IMR-90 (cell line): Measurements from ENCODE around the gene FARP1. TPM values are rescaled to one million over a fixed set of nuclear protein-coding genes. Genes with fewer than 3 reads are reported as not detected.

ENCODE experiments used
- ATAC-seq: fragments of 200-7000 bp; cut with Tn5 transposase; 2 replicates; pipeline ENCODE4 v1.9.1; 2020; ENCODE audit warnings: low read depth, mild to moderate bottlenecking, moderate library complexity
- BruUV-seq: library from RNA; stranded (reverse); fragments of 400-500 nt; replicated peaks from 2 replicates; lab custom pipeline; 2021; lab: Mats Ljungman, UMichigan
- CTCF ChIA-PET: fragments of 300-600 bp; formaldehyde crosslinking; extraction: SDS; loops from one replicate; lab custom pipeline; 2021; ENCODE audit warnings: antibody characterized with exemption; lab: Yijun Ruan, JAX
- POLR2A ChIA-PET: fragments of 300-600 bp; sonication (Branson Sonifier 250); formaldehyde crosslinking; loops from one replicate; lab custom pipeline; 2022; ENCODE audit warnings: antibody characterized with exemption; ENCODE audit not compliant: unreplicated experiment; lab: Charles Lee
- DNase-seq: peaks from one replicate; pipeline ENCODE4 v3.0.0; 2013
- H2AFZ ChIP-seq: replicated peaks from 2 replicates; pipeline ENCODE3; 2013; ENCODE audit warnings: low read length, mild to moderate bottlenecking; ENCODE audit not compliant: poor library complexity
- H2AK5ac ChIP-seq: 2 replicates; pipeline ENCODE4 v1.6.1; 2013; ENCODE audit warnings: low read depth, low read length, inconsistent platforms
- H2AK9ac ChIP-seq: replicated peaks from 2 replicates; pipeline ENCODE3; 2013; ENCODE audit warnings: mild to moderate bottlenecking, low read depth, low read length, moderate library complexity; ENCODE audit not compliant: poor library complexity
- H2BK120ac ChIP-seq: 2 replicates; pipeline ENCODE4 v1.6.1; 2013; ENCODE audit warnings: low read depth, low read length, inconsistent platforms
- H2BK15ac ChIP-seq: 3 replicates; pipeline ENCODE4 v1.6.1; 2013; ENCODE audit warnings: low read depth, low read length, inconsistent platforms
- H2BK20ac ChIP-seq: 2 replicates; pipeline ENCODE4 v1.6.1; 2013; ENCODE audit warnings: low read depth, mild to moderate bottlenecking, inconsistent platforms, low read length, moderate library complexity
- H2BK5ac ChIP-seq: 2 replicates; pipeline ENCODE4 v1.6.1; 2013; ENCODE audit warnings: mild to moderate bottlenecking, low read depth, low read length, inconsistent platforms; ENCODE audit not compliant: poor library complexity, severe bottlenecking
- H3K14ac ChIP-seq: replicated peaks from 2 replicates; pipeline ENCODE4 v1.6.1; 2013; ENCODE audit warnings: low read depth, low read length, inconsistent platforms
- H3K18ac ChIP-seq: 2 replicates; pipeline ENCODE4 v1.6.1; 2013; ENCODE audit warnings: low read depth, low read length, control low read depth
- H3K23ac ChIP-seq: 2 replicates; pipeline ENCODE4 v1.6.1; 2013; ENCODE audit warnings: low read depth, low read length, inconsistent platforms
- H3K27ac ChIP-seq: 2 replicates; pipeline ENCODE4 v1.5.1; 2013; ENCODE audit warnings: mild to moderate bottlenecking, control low read depth, low read length; ENCODE audit not compliant: insufficient read depth
- H3K27me3 ChIP-seq: 2 replicates; pipeline ENCODE4 v1.6.1; 2013; ENCODE audit warnings: low read length; ENCODE audit not compliant: control insufficient read depth, insufficient read depth
- H3K36me3 ChIP-seq: 2 replicates; pipeline ENCODE4 v1.6.1; 2013; ENCODE audit warnings: low read length, mixed read lengths; ENCODE audit not compliant: control insufficient read depth, insufficient read depth
- H3K4ac ChIP-seq: 2 replicates; pipeline ENCODE4 v1.6.1; 2013; ENCODE audit warnings: low read depth, low read length, inconsistent platforms
- H3K4me1 ChIP-seq: 2 replicates; pipeline ENCODE4 v1.6.1; 2013; ENCODE audit warnings: low read length, mixed read lengths; ENCODE audit not compliant: control insufficient read depth, insufficient read depth
- H3K4me2 ChIP-seq: 2 replicates; pipeline ENCODE4 v1.6.1; 2013; ENCODE audit warnings: low read depth, mild to moderate bottlenecking, control low read depth, low read length, moderate library complexity
- H3K4me3 ChIP-seq: 2 replicates; pipeline ENCODE4 v1.5.1; 2013; ENCODE audit warnings: low read depth, mild to moderate bottlenecking, control low read depth, low read length, moderate library complexity; ENCODE audit not compliant: insufficient read depth
- H3K56ac ChIP-seq: 2 replicates; pipeline ENCODE4 v1.6.1; 2013; ENCODE audit warnings: low read length, inconsistent platforms; ENCODE audit not compliant: insufficient read depth; ENCODE audit errors: extremely low read depth
- H3K79me1 ChIP-seq, 2 experiments: 2 replicates each; pipeline ENCODE4 v1.6.1; 2013; ENCODE audit warnings: low read length in 2 of 2, inconsistent platforms in 1 of 2, low read depth in 1 of 2
- H3K9ac ChIP-seq: 2 replicates; pipeline ENCODE4 v1.6.1; 2013; ENCODE audit warnings: low read depth, low read length, control low read depth
- H3K9me1 ChIP-seq: 2 replicates; pipeline ENCODE4 v1.6.1; 2013; ENCODE audit warnings: low read length, inconsistent platforms; ENCODE audit not compliant: insufficient read depth
- H3K9me3 ChIP-seq: 2 replicates; pipeline ENCODE4 v1.6.1; 2013; ENCODE audit warnings: low read length; ENCODE audit not compliant: control insufficient read depth, insufficient read depth
- H4K20me1 ChIP-seq: 2 replicates; pipeline ENCODE4 v1.6.1; 2013; ENCODE audit warnings: low read length, inconsistent platforms; ENCODE audit not compliant: insufficient read depth
- H4K5ac ChIP-seq: 2 replicates; pipeline ENCODE4 v1.6.1; 2013; ENCODE audit warnings: mild to moderate bottlenecking, low read depth, low read length, control low read depth
- H4K8ac ChIP-seq, 2 experiments: 2 replicates each; pipeline ENCODE4 v1.6.1; 2013; ENCODE audit warnings: low read depth in 2 of 2, low read length in 2 of 2, control low read depth in 1 of 2, inconsistent platforms in 1 of 2
- H4K91ac ChIP-seq: 2 replicates; pipeline ENCODE4 v1.6.1; 2013; ENCODE audit warnings: low read depth, low read length, inconsistent platforms; ENCODE audit not compliant: insufficient read depth
- BHLHE40 ChIP-seq: fragments of 150-350 bp; IDR thresholded peaks from 2 replicates; pipeline ENCODE4 v1.6.1; 2016; ENCODE audit warnings: mild to moderate bottlenecking, low read depth, low read length
- CEBPB ChIP-seq: IDR thresholded peaks from 2 replicates; pipeline ENCODE4 v1.6.1; 2012; ENCODE audit warnings: low read depth, low read length, improper control_type of control experiment
- CHD1 ChIP-seq: IDR thresholded peaks from 2 replicates; pipeline ENCODE4 v1.6.1; 2012; ENCODE audit warnings: low read depth, low read length, improper control_type of control experiment
- MAFK ChIP-seq: IDR thresholded peaks from 2 replicates; pipeline ENCODE4 v1.6.1; 2012; ENCODE audit warnings: low read depth, low read length, improper control_type of control experiment
- MAZ ChIP-seq: IDR thresholded peaks from 2 replicates; pipeline ENCODE4 v1.6.1; 2012; ENCODE audit warnings: low read depth, mild to moderate bottlenecking, low read length, improper control_type of control experiment, moderate library complexity, borderline replicate concordance
- MXI1 ChIP-seq: IDR thresholded peaks from 2 replicates; pipeline ENCODE4 v1.6.1; 2012; ENCODE audit warnings: low read depth, mild to moderate bottlenecking, low read length, moderate library complexity, borderline replicate concordance
- NFE2L2 ChIP-seq: fragments of 150-350 bp; IDR thresholded peaks from 2 replicates; pipeline ENCODE4 v1.6.1; 2016; ENCODE audit warnings: low read depth, mild to moderate bottlenecking, low read length
- POLR2A ChIP-seq: IDR thresholded peaks from 2 replicates; pipeline ENCODE4 v1.6.1; 2012; ENCODE audit warnings: mild to moderate bottlenecking, low read depth, low read length
- SMC3 ChIP-seq: fragments of 150-350 bp; IDR thresholded peaks from 2 replicates; pipeline ENCODE4 v1.6.1; 2016; ENCODE audit warnings: low read depth, mild to moderate bottlenecking, antibody characterized with exemption, low read length, moderate library complexity
- WGBS, 2 experiments: methylation state at CpG; one replicate each; pipeline versions ENCODE4 v1.1.5 to v1.1.7; 2013; ENCODE audit warnings: missing lambda C conversion rate in 2 of 2; ENCODE audit not compliant: insufficient read length in 1 of 2; ENCODE audit errors: extremely low coverage in 2 of 2; 5-methylcytosine and 5-hydroxymethylcytosine counted together
- dilution Hi-C: fragments of 300-500 bp; cut with HindIII; formaldehyde crosslinking; loops from one replicate; pipeline ENCODE4 v1.14.3; 2018; ENCODE audit warnings: low sequenced_read_pairs; ENCODE audit not compliant: unreplicated experiment
- in situ Hi-C: fragments of 300-500 bp; cut with MboI; formaldehyde crosslinking; loops from 3 replicates; pipeline ENCODE4 v1.14.3; 2019; ENCODE audit warnings: low sequenced_read_pairs, inconsistent platforms, mixed read lengths
- intact Hi-C: fragments of 100-400 bp; cut with micrococcal nuclease; formaldehyde crosslinking; loops from 2 replicates; pipeline ENCODE4 v1.10.0; 2022
- polyA plus RNA-seq, 3 experiments: library from polyadenylated mRNA; depleted of rRNA; stranded (reverse); fragments of >200 nt; gene quantifications; 2 replicates each; pipeline ENCODE4 v1.2.3, GENCODE V29; 2012; ENCODE audit warnings: low replicate concordance in 1 of 3
- total RNA-seq: library from RNA; depleted of rRNA; stranded (reverse); fragments of >200 nt; gene quantifications from 2 replicates; pipeline ENCODE4 v1.2.3, GENCODE V29; 2012
- TF ChIP-seq, protein P1 (sequence below): conservative IDR thresholded peaks from 2 replicates; pipeline ENCODE4 v1.5.1; 2012; ENCODE audit warnings: mild to moderate bottlenecking, low read depth, low read length, improper control_type of control experiment
- TF ChIP-seq, protein P2 (sequence below): fragments of 150-350 bp; IDR thresholded peaks from 2 replicates; pipeline ENCODE4 v1.6.1; 2017; ENCODE audit warnings: mild to moderate bottlenecking, antibody characterized with exemption, low read length, low read depth

The FARP1 gene
- total and polyA plus RNA-seq, 2 of the 4 experiments (the other 2 are of a cell fraction) = 39.6 to 57.0 TPM

DNA sequence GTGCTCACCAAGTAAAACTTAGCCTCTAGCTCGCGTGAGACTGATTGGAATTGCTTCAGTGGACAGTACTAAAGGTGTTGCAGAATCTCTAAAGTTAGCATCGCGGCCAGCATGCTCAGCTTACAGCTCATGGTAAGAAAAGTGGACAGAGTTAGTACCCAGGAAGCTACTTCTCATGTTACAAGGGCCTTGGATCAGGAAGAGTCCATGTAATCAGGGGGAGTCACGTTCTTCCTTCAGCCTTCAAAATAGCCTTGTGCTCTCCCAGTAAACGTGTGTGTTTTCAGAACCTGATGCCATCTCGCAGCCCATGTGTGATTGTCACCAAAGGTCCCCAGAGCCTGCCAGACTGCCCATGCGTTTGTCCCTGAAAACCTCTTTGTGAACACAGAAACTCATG, 230.0 kb downstream of the FARP1 start:
- Histone ChIP-seq H3K27me3 (no peaks in the 10 kb centered on the region), H3K27ac (peak overlapping the region; percentile 70; the same call in 1 of the 2 replicates), H2AK9ac (peak overlapping the region; percentile 59), H2BK5ac (peak overlapping the region; percentile 81), H3K9me1 (peaks cover 31% of the 10 kb centered on the region), H2AK5ac (peak overlapping the region; percentile 81), H4K5ac (peak overlapping the region; percentile 19; the same call in 1 of the 2 replicates), H4K91ac (peak overlapping the region; percentile 69), H3K9me3 (peaks cover 4% of the 10 kb centered on the region; the same call in 1 of the 2 replicates), H3K4me1 (peaks cover 26% of the 10 kb centered on the region), H3K9ac (no peak overlapping the region), H3K79me1 (peaks cover 27 to 70% of the 10 kb centered on the region in 2 experiments), H3K23ac (peak overlapping the region; percentile 78; the same call in 1 of the 2 replicates), H3K56ac (peak overlapping the region; percentile 7; the same call in 1 of the 2 replicates), H3K4me3 (no peak overlapping the region), H3K14ac (peak overlapping the region; percentile 76), H2AFZ (peak overlapping the region; percentile 59), H3K4ac (peak overlapping the region; percentile 86), H4K8ac (peak overlapping the region in 1 of 2 experiments; percentile 83; a peak in 2 of 4 replicates), H4K20me1 (peaks cover 11% of the 10 kb centered on the region), H2BK15ac (peak overlapping the region; percentile 56; the same call in 2 of the 3 replicates), H2BK120ac (peak overlapping the region; percentile 61), H3K4me2 (peak overlapping the region; percentile 1; the same call in 1 of the 2 replicates), H2BK20ac (peak overlapping the region; percentile 87), H3K36me3 (peaks cover 11% of the 10 kb centered on the region), H3K18ac (peak overlapping the region; percentile 70; the same call in 1 of the 2 replicates)
- no peak for TF ChIP-seq MAFK
- TF ChIP-seq, protein P1, sequence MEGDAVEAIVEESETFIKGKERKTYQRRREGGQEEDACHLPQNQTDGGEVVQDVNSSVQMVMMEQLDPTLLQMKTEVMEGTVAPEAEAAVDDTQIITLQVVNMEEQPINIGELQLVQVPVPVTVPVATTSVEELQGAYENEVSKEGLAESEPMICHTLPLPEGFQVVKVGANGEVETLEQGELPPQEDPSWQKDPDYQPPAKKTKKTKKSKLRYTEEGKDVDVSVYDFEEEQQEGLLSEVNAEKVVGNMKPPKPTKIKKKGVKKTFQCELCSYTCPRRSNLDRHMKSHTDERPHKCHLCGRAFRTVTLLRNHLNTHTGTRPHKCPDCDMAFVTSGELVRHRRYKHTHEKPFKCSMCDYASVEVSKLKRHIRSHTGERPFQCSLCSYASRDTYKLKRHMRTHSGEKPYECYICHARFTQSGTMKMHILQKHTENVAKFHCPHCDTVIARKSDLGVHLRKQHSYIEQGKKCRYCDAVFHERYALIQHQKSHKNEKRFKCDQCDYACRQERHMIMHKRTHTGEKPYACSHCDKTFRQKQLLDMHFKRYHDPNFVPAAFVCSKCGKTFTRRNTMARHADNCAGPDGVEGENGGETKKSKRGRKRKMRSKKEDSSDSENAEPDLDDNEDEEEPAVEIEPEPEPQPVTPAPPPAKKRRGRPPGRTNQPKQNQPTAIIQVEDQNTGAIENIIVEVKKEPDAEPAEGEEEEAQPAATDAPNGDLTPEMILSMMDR = no peak
- TF ChIP-seq SMC3 = no peak
- TF ChIP-seq BHLHE40 = peak; percentile 79
- TF ChIP-seq CEBPB = 0 out of 2 replicates have a peak, but pooled peaks have one; percentile 27
- no peak for TF ChIP-seq CHD1
- no peak for TF ChIP-seq NFE2L2
- TF ChIP-seq MXI1 = no peak
- no peak for TF ChIP-seq MAZ
- TF ChIP-seq POLR2A = no peak
- TF ChIP-seq, protein P2, sequence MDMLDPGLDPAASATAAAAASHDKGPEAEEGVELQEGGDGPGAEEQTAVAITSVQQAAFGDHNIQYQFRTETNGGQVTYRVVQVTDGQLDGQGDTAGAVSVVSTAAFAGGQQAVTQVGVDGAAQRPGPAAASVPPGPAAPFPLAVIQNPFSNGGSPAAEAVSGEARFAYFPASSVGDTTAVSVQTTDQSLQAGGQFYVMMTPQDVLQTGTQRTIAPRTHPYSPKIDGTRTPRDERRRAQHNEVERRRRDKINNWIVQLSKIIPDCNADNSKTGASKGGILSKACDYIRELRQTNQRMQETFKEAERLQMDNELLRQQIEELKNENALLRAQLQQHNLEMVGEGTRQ = no peak
- intact Hi-C loops = loop anchor here (5.0 to 10.0 kb wide), 3 partner anchors 161 to 368 kb away; no protein-coding TSS in a partner anchor
- ChIA-PET CTCF (no interaction called here), POLR2A (interaction anchor here (0.5 kb wide), 1 partner anchor 183 kb away, joined by 4 read pairs; no protein-coding TSS in a partner anchor)
- BruUV-seq = no TSS peak
- in situ Hi-C loops = no loop called here
- DNase-seq (peak; percentile 87), ATAC-seq (peak; percentile 38)
- dilution Hi-C loops = no loop called here
- WGBS, 2 experiments = 63% methylated on average over 3 of the region's 8 CpGs; no CpG with 5 or more reads in 1 of the 2 experiments
